HG03139 (cell line): Measurements from ENCODE around the gene CST1.
"Not testable (repeated sequence)": the region's sequence is repeated elsewhere in the genome, so short reads cannot be mapped to it uniquely, and the experiment has no call there.

Source experiments
- ATAC-seq: cut with Tn5 transposase; IDR thresholded peaks from one replicate; pipeline ENCODE4 v1.9.1; 2021; ENCODE audit not compliant: unreplicated experiment

The CST1 gene

GRCh38 chr20:23711778-23712177, 39.0 kb downstream of the CST1 start:
- not testable (repeated sequence) for ATAC-seq

DNA sequence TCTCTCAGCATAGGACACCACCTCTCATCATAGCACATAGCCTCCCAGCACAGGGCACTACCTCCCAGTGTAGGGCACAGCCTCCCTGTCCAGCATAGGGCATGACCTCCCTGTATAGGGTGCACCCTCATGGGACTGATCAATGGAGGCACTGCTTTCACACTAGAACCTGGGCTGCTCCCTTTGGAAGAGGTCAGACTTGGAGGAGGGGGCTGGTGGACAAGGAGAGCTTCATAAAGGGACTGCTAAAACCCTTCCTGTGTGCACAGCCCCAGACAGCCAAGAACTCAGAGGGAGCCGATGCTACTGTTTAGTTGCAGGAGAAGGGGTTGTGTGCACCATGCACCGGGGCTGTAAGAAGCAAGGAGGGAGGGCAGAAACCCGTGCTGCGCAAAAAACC, 40.0 kb downstream of the CST1 start:
- ATAC-seq: no peak

GRCh38 chr20:23705895-23706294, 44.8 kb downstream of the CST1 start:
- no peak for ATAC-seq

GRCh38 chr20:23702021-23702420, 48.7 kb downstream of the CST1 start:
- ATAC-seq: no peak

DNA sequence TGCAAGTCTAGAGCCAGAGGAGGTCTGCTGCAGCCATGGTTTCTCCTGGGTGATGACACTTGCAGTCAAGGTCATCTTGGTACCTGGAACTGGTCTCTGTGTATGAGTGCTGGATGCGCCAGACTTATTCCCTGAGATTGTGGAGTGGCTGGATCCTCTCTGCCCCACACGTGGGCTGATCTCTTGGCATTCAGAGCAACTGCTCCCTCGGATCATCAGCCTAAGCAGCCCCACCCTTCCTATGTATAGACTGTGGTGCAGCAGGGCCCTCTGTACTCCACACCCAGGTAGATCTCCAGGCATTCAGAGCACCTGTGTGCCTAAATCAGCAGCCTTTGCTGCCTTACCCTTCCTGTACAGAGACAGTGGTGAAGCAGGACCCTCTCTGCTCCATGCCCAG, 49.8 kb downstream of the CST1 start:
- no peak for ATAC-seq

DNA sequence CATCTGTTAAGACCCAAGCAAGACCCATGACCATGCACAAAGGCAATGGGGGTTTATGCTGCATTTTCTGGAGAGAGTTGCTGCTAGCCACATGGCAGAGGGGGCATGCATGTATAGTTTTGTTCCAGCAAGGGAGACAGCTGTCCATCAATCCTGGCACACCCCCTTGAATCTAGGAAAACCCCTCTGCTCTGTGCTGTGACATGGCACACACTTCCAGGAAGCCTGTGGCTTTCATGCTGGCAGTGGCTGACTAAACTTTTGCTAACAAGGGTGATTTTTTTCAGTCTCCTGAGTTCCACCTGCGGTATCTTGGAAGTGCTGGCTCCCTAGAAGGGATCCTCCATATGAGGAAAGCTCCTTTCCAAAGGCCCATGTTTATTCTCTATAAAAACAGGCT, 52.8 kb downstream of the CST1 start:
- ATAC-seq: no peak
